ENCODE data around the gene GRIK3. TPM values are rescaled to one million over a fixed set of nuclear protein-coding genes. Genes with fewer than 3 reads are reported as not detected.

Gene GRIK3
- total RNA-seq, 2 donors from 2014 or later, result 0.20 to 1.2 TPM

DNA sequence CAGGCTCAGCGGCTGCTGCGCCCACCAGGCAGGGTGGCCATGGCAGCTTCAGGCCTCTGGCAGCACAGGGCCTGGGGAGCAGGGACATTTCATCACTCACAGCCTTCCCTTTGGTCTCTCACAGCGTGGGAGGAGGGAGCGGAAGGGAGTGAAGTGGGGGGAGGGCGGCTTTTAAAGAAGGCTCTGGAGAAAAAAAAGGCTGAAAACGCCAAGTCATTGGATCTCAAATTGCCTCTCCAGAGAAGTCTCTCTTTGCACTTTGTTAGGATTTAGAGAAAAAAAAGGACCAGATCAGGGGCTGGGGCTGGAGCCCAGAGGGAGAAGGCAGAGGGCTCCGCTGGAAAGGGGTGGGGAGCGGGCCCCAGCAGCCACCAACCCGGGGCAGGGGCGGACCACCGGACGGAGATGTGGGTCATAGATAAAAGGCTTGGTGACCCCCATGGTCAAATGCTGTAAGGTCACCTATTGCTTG, 209.9 kb downstream of the GRIK3 start:
- H3K27ac ChIP-seq, result no peak overlapping the region

DNA sequence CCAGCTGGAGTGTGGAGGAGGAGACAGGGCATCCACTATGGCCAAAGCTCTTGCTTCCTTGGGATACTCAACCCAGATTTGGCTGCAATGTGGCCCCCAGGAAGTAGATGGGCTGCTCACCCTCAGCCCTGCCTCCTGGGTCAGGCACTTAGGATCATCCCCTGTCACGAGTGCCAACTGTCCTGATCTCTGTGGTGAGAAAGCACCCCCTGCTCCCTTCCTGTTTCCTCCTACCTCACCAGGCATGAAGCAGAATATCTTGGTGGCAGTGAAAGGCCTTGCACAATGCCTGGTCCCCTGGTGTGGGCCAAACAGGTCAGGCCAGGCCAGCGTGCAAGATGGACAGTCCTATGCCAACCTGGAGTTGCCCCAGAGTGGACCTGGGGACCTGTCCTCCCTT, 211.7 kb downstream of the GRIK3 start:
- H3K9me3 ChIP-seq, result no peaks in the 10 kb centered on the region
- no peaks in the 10 kb centered on the region for H3K4me1 ChIP-seq
- DNase-seq, result no peak
- no peak overlapping the region for H3K9ac ChIP-seq (ENCODE audit: low read depth in 2 of 2, low read length in 2 of 2)
- H3K27me3 ChIP-seq, result no peaks in the 10 kb centered on the region
- no peak overlapping the region for H3K27ac ChIP-seq
- H3K4me3 ChIP-seq, result no peak overlapping the region
- H3K36me3 ChIP-seq, result no peaks in the 10 kb centered on the region
- intact Hi-C loops (cut with DNase I), result no loop called here
- TF ChIP-seq, protein P1, sequence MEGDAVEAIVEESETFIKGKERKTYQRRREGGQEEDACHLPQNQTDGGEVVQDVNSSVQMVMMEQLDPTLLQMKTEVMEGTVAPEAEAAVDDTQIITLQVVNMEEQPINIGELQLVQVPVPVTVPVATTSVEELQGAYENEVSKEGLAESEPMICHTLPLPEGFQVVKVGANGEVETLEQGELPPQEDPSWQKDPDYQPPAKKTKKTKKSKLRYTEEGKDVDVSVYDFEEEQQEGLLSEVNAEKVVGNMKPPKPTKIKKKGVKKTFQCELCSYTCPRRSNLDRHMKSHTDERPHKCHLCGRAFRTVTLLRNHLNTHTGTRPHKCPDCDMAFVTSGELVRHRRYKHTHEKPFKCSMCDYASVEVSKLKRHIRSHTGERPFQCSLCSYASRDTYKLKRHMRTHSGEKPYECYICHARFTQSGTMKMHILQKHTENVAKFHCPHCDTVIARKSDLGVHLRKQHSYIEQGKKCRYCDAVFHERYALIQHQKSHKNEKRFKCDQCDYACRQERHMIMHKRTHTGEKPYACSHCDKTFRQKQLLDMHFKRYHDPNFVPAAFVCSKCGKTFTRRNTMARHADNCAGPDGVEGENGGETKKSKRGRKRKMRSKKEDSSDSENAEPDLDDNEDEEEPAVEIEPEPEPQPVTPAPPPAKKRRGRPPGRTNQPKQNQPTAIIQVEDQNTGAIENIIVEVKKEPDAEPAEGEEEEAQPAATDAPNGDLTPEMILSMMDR (IDR thresholded peaks at IDR 0.05), result no peak

More for the DNA sequence above, 209.9 kb downstream of the GRIK3 start:
- Histone ChIP-seq H3K27me3 (no peaks in the 10 kb centered on the region), H3K9me3 (no peaks in the 10 kb centered on the region), H3K36me3 (no peaks in the 10 kb centered on the region), H3K9ac (ENCODE audit: low read depth in 2 of 2, low read length in 2 of 2) (no peak overlapping the region), H3K4me3 (no peak overlapping the region), H3K4me1 (no peaks in the 10 kb centered on the region)
- intact Hi-C loops (cut with DNase I), result no loop called here
- no peak for DNase-seq
- TF ChIP-seq, protein P1 (IDR thresholded peaks at IDR 0.05), result no peak

DNA sequence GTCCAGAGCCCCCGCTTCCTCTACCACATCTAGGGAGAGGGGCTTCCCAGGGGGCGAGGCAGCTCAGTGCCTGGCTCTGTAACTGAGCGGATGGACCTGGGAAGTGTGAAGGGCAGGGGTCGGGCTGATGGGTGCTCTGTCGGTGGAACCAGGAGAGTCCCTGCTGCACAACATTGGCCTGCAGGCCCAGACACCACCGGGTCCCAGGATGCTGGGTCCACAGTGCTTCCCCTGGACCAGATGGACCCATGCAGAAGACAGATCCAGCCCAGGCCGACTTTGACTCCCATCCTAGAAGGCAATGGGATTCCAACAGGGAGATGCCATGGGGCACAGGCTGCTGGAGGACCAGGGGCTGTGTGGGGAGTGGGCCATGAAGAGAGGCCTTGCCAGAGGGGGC, 212.9 kb downstream of the GRIK3 start:
- H3K27ac ChIP-seq, result no peak overlapping the region
- no peak for DNase-seq
- TF ChIP-seq, protein P1 (IDR thresholded peaks at IDR 0.05), result no peak
- H3K4me1 ChIP-seq, result no peaks in the 10 kb centered on the region
- H3K27me3 ChIP-seq, result no peaks in the 10 kb centered on the region
- no peaks in the 10 kb centered on the region for H3K9me3 ChIP-seq
- intact Hi-C loops (cut with DNase I), result no loop called here
- H3K9ac ChIP-seq (ENCODE audit: low read depth in 2 of 2, low read length in 2 of 2), result no peak overlapping the region
- H3K36me3 ChIP-seq, result no peaks in the 10 kb centered on the region
- no peak overlapping the region for H3K4me3 ChIP-seq

DNA sequence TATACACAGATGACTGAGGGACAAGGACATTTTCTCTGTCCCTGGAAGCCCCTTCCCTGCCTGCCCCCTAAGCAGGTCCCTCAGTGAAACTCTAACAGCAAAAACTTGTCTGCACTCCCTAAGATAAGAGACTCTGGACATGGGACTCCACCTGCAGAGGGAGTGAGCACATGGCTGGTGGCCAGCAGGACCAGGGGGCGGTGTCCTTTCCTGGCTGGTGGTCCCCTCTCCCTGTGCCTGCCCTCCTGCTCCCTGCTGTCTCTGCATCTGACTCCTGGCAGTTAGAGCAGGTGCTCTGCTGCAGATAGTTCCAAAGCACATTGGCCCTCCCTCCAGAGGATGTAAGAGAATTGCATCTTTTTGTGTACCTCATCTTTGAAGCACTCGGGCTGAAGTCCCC, 215.5 kb downstream of the GRIK3 start:
- Histone ChIP-seq H3K4me1 (no peaks in the 10 kb centered on the region), H3K27me3 (no peaks in the 10 kb centered on the region), H3K4me3 (no peak overlapping the region), H3K36me3 (no peaks in the 10 kb centered on the region), H3K9ac (ENCODE audit: low read depth in 2 of 2, low read length in 2 of 2) (no peak overlapping the region), H3K27ac (no peak overlapping the region), H3K9me3 (no peaks in the 10 kb centered on the region)
- TF ChIP-seq, protein P1 (IDR thresholded peaks at IDR 0.05), result no peak
- intact Hi-C loops (cut with DNase I), result no loop called here
- no peak for DNase-seq

DNA sequence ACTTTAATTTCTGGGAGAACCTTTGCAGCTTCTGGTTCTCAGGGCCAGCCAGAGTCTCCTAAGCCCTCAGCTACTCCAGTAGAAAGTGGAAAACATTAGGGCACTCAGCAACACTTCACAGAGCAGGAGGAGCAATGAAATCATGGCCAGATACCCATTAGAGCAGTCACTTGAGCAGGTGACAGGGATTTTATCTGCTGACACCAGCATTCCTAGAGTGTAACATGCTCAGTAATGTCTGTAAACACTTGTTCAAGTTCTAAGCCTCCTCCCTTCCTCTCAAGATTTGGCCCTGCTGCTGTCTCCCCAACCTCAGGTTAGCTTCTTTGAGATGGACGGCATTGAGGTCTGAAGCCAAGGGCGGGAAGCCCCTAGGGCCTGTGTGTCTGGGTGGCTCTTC, 218.0 kb downstream of the GRIK3 start:
- no peak overlapping the region for H3K27ac ChIP-seq
- H3K9me3 ChIP-seq, result no peaks in the 10 kb centered on the region
- no peak overlapping the region for H3K9ac ChIP-seq (ENCODE audit: low read depth in 2 of 2, low read length in 2 of 2)
- intact Hi-C loops (cut with DNase I), result no loop called here
- H3K27me3 ChIP-seq, result no peaks in the 10 kb centered on the region
- TF ChIP-seq, protein P1 (IDR thresholded peaks at IDR 0.05), result no peak
- no peaks in the 10 kb centered on the region for H3K36me3 ChIP-seq
- H3K4me3 ChIP-seq, result no peak overlapping the region
- no peak for DNase-seq
- H3K4me1 ChIP-seq, result no peaks in the 10 kb centered on the region

Measured in colonic mucosa (tissue), 4 donors.